ENCODE data around the gene CPED1. TPM values are rescaled to one million over a fixed set of nuclear protein-coding genes. Genes with fewer than 3 reads are reported as not detected.
"Not testable (repeated sequence)": the region's sequence is repeated elsewhere in the genome, so short reads cannot be mapped to it uniquely, and the experiment has no call there.

CPED1 gene
- polyA plus RNA-seq, 1 experiment: 52.0 TPM

DNA sequence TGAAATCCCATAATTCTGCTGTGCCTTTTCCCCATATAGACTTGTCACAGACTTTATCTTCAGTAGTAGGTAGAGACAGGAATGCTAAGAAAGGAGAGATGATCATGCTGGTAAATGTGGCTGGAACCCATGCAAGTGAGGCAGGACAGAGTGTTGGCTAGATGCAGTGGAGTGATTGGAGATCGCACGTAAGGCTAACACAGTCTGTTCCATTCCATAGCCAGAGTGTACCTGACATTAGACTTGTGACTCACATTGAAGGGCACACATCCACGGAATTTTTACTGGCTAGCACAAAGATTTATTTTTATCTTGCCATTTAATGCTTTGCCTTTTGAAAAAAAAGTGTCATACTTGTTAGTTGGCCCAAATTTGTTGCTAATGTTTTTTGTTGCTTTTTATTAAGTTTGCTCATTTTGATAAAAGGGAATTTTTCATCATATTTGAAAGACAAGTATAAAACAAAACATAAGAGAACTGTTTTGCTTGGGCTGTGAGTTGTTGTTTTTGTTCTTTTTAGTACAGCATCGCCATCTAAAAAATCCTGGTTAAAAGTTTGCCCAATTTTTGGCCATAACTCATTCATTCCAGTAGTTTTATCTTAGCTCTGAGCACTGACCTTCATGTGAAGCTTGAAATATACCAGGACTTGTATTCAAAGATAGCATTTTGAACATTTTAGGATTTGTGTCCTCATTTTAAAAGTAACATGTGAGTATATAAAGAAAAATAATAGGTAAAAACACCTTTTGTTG is 81.0 kb downstream of the CPED1 start:
- Histone ChIP-seq H3K9me3 (ENCODE audit: control insufficient read depth, insufficient read depth, low read length) (no peaks in the 10 kb centered on the region), H3K27me3 (ENCODE audit: control insufficient read depth, insufficient read depth, low read length) (no peaks in the 10 kb centered on the region), H3K27ac (ENCODE audit: low read depth, low read length) (no peak overlapping the region), H3K4me3 (ENCODE audit: low read depth, low read length) (no peak overlapping the region)
- POLR2A ChIA-PET: no interaction called here
- CTCF ChIA-PET: interaction anchor here (1.2 kb wide), 1 partner anchor 83 kb away, joined by 4 read pairs; no protein-coding TSS in a partner anchor
- TF ChIP-seq, protein P1, sequence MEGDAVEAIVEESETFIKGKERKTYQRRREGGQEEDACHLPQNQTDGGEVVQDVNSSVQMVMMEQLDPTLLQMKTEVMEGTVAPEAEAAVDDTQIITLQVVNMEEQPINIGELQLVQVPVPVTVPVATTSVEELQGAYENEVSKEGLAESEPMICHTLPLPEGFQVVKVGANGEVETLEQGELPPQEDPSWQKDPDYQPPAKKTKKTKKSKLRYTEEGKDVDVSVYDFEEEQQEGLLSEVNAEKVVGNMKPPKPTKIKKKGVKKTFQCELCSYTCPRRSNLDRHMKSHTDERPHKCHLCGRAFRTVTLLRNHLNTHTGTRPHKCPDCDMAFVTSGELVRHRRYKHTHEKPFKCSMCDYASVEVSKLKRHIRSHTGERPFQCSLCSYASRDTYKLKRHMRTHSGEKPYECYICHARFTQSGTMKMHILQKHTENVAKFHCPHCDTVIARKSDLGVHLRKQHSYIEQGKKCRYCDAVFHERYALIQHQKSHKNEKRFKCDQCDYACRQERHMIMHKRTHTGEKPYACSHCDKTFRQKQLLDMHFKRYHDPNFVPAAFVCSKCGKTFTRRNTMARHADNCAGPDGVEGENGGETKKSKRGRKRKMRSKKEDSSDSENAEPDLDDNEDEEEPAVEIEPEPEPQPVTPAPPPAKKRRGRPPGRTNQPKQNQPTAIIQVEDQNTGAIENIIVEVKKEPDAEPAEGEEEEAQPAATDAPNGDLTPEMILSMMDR (IDR thresholded peaks at IDR 0.05; ENCODE audit: low read depth, low read length): no peak
- DNase-seq (ENCODE audit: low read depth, low spot score): no peak

DNA sequence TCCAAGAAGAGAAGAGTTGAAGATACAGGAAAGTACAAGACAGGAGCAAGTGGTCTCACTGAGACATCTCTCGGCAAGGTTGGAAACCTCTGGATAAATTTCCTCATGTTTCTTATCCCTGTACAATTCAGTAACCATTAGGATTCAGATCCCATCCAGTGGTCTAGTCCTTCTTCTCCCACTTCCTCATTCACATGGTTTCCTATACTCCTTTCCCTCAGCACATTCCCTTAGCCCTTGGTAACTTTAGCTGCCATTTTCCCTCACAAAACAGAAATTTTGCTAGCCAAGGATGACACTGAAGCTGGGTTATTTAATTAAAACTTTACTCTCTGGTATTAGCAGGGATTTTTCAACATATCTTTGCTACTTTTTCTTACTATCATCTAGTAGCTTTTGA is 82.6 kb downstream of the CPED1 start:
- no peak for DNase-seq (ENCODE audit: low read depth, low spot score)
- Histone ChIP-seq H3K27ac (ENCODE audit: low read depth, low read length) (no peak overlapping the region), H3K9me3 (ENCODE audit: control insufficient read depth, insufficient read depth, low read length) (no peaks in the 10 kb centered on the region), H3K27me3 (ENCODE audit: control insufficient read depth, insufficient read depth, low read length) (no peaks in the 10 kb centered on the region), H3K4me3 (ENCODE audit: low read depth, low read length) (no peak overlapping the region)
- TF ChIP-seq, protein P1 (IDR thresholded peaks at IDR 0.05; ENCODE audit: low read depth, low read length): no peak
- CTCF ChIA-PET: interaction anchor here (1.4 kb wide), 1 partner anchor 84 kb away, joined by 9 read pairs; no protein-coding TSS in a partner anchor
- POLR2A ChIA-PET: no interaction called here

DNA sequence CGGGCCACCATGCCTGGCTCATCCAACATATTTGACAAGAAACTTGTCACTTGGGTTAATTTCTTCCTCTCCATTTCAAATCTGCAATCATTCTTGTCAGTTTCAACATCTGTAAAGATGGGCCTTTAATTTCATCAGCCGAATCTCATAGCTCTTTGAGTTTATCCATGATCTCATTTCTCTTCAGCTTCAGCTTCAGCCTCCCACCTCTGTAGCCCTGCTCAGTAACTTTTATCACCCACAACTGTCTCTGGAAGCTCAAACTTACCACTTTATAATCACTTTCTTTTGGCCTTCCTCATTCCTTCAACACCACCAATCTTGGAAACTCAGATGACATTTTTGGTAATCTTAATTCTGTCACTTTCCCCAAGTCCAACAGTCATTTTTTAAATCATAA is 83.2 kb downstream of the CPED1 start:
- Histone ChIP-seq H3K4me3 (ENCODE audit: low read depth, low read length) (no peak overlapping the region), H3K9me3 (ENCODE audit: control insufficient read depth, insufficient read depth, low read length) (no peaks in the 10 kb centered on the region), H3K27ac (ENCODE audit: low read depth, low read length) (no peak overlapping the region), H3K27me3 (ENCODE audit: control insufficient read depth, insufficient read depth, low read length) (no peaks in the 10 kb centered on the region)
- no peak for DNase-seq (ENCODE audit: low read depth, low spot score)
- POLR2A ChIA-PET: interaction anchor here (0.7 kb wide), 1 partner anchor 73 kb away, joined by 3 read pairs; no protein-coding TSS in a partner anchor
- CTCF ChIA-PET: interaction anchor here (1.4 kb wide), 1 partner anchor 84 kb away, joined by 9 read pairs; no protein-coding TSS in a partner anchor
- TF ChIP-seq, protein P1 (IDR thresholded peaks at IDR 0.05; ENCODE audit: low read depth, low read length): no peak

DNA sequence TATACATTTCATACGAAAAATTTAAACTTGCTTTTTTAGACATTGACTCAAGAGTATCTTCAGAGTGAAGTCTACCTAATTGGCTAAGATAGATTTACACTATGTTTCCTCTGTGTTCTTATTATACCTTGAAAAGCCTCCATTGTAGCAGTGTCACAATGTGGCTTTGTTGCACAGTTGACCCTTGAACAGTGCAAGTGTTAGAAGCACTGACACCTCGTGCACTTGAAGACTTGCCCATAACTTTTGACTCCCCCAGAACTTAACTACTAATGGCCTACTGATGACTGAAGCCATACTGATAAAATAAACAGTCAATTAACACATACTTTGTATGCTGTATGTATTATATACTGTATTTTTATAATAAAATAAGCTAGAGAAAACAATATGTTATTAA is 84.3 kb downstream of the CPED1 start:
- Histone ChIP-seq H3K27me3 (ENCODE audit: control insufficient read depth, insufficient read depth, low read length) (no peaks in the 10 kb centered on the region), H3K9me3 (ENCODE audit: control insufficient read depth, insufficient read depth, low read length) (no peaks in the 10 kb centered on the region), H3K27ac (ENCODE audit: low read depth, low read length) (no peak overlapping the region), H3K4me3 (ENCODE audit: low read depth, low read length) (no peak overlapping the region)
- ChIA-PET CTCF (no interaction called here), POLR2A (no interaction called here)
- TF ChIP-seq, protein P1 (IDR thresholded peaks at IDR 0.05; ENCODE audit: low read depth, low read length): no peak
- no peak for DNase-seq (ENCODE audit: low read depth, low spot score)

DNA sequence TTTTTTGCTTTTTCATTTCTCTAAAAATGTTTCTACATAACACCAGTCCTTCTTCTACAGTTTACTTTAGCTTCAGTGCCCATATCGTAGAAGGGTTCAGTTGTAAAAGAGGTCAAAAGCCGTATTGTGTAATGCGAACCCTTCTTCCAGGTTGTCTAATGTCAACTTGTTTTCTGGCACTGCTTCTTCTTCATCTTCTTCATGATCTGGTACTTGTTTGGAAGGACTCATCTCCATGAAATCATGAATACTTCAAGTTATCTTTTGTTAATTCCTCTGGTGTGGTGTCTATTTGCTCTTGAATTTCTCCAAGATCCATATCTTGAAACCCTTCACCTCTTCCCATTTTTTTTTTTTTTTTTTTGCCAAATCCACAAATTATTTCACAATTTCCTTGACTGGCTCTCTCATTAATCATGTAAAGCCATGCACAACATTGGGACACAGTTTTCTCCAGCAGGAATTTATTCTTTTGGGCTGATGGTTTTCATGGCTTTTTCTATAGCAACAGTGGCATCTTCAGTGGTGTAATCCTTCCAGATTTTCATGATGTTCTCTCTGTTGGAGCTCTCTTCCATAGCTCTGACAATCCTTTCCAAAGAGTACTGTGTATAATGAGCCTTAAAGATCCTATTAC is 85.1 kb downstream of the CPED1 start:
- TF ChIP-seq, protein P1 (IDR thresholded peaks at IDR 0.05; ENCODE audit: low read depth, low read length): no peak
- Histone ChIP-seq H3K4me3 (ENCODE audit: low read depth, low read length) (no peak overlapping the region), H3K27me3 (ENCODE audit: control insufficient read depth, insufficient read depth, low read length) (no peaks in the 10 kb centered on the region), H3K27ac (ENCODE audit: low read depth, low read length) (no peak overlapping the region), H3K9me3 (ENCODE audit: control insufficient read depth, insufficient read depth, low read length) (no peaks in the 10 kb centered on the region)
- ChIA-PET POLR2A (no interaction called here), CTCF (interaction anchor here (0.8 to 1.0 kb wide), 2 partner anchors 11 to 84 kb away, joined by 3 read pairs; no protein-coding TSS in a partner anchor)
- DNase-seq (ENCODE audit: low read depth, low spot score): no peak

DNA sequence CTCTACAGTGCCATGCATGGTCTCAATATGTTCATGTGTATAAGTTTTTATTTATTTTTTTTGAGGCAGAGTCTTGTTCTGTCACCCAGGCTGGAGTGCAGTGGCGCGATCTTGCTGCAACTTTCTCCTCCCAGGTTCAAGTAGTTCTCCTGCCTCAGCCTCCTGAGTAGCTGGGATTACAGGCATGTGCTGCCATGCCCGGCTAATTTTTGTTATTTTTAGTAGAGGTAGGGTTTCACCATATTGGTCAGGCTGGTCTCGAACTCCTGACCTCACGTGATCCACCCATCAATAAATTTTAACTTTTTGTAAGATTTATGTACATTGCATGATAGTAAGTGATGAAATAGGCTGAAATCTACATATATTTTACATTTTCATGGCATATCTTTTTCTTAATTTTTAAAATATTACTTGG is 86.9 kb downstream of the CPED1 start:
- H3K27me3 ChIP-seq (ENCODE audit: control insufficient read depth, insufficient read depth, low read length); H3K9me3 ChIP-seq (ENCODE audit: control insufficient read depth, insufficient read depth, low read length); DNase-seq (ENCODE audit: low read depth, low spot score); H3K27ac ChIP-seq (ENCODE audit: low read depth, low read length); H3K4me3 ChIP-seq (ENCODE audit: low read depth, low read length): not testable (repeated sequence)
- POLR2A ChIA-PET: interaction anchor here (0.6 kb wide), 2 partner anchors 18 to 125 kb away, joined by 3 to 5 read pairs; partner anchors contain the start of gene ING3
- CTCF ChIA-PET: interaction anchor here (0.9 to 14.9 kb wide), 3 partner anchors 10 to 87 kb away, joined by 3 to 178 read pairs (median 8); partner anchors contain the start of gene CPED1

Data from AG04450 (cell line).